Measurements from ENCODE around the gene KAZN. TPM values are rescaled to one million over a fixed set of nuclear protein-coding genes. Genes with fewer than 3 reads are reported as not detected.

Gene KAZN
- total and polyA plus RNA-seq, 11 donors: 0.65 to 6.5 (median 2.3) TPM

DNA sequence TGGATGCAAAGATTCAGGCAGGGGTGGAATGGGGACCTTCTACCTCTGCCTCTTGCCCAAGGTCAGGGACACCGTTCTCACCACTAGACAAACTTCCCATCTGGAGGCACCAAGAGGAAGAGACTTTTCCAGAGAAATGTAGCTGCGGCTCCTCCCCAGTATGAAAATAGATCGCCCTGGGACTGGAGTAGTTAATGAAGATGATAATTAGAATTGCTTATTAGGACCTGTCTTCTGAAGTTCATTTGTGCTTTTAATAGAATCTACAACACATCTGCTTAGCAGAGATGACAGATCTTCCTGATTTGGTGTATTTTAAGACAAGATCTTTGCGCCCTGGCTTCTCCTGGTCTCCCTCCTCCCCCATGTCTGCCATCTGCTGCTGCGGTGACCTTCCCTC is 266.6 kb downstream of the KAZN start:
- DNase-seq (no peak), ATAC-seq (no peak)
- no peaks in the 10 kb centered on the region for H3K9me3 ChIP-seq
- TF ChIP-seq, protein P1, sequence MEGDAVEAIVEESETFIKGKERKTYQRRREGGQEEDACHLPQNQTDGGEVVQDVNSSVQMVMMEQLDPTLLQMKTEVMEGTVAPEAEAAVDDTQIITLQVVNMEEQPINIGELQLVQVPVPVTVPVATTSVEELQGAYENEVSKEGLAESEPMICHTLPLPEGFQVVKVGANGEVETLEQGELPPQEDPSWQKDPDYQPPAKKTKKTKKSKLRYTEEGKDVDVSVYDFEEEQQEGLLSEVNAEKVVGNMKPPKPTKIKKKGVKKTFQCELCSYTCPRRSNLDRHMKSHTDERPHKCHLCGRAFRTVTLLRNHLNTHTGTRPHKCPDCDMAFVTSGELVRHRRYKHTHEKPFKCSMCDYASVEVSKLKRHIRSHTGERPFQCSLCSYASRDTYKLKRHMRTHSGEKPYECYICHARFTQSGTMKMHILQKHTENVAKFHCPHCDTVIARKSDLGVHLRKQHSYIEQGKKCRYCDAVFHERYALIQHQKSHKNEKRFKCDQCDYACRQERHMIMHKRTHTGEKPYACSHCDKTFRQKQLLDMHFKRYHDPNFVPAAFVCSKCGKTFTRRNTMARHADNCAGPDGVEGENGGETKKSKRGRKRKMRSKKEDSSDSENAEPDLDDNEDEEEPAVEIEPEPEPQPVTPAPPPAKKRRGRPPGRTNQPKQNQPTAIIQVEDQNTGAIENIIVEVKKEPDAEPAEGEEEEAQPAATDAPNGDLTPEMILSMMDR (IDR thresholded peaks at IDR 0.05): no peak
- TF ChIP-seq POLR2A (IDR thresholded peaks at IDR 0.05): no peak
- intact Hi-C loops (cut with DNase I): no loop called here
- no peaks in the 10 kb centered on the region for H3K36me3 ChIP-seq
- no peak overlapping the region for H3K4me3 ChIP-seq
- WGBS, 4 donors: 80 to 94% (median 85%) methylated on average over 5 of the region's 5 CpGs
- no peaks in the 10 kb centered on the region for H3K4me1 ChIP-seq
- H3K27me3 ChIP-seq: peaks cover 0 to 39% (median 0%) of the 10 kb centered on the region in 9 donors
- H3K27ac ChIP-seq: no peak overlapping the region

GRCh38 chr1:14866911-14867612 is 268.6 kb downstream of the KAZN start:
- no peaks in the 10 kb centered on the region for H3K4me1 ChIP-seq
- H3K36me3 ChIP-seq: no peaks in the 10 kb centered on the region
- H3K27ac ChIP-seq: no peak overlapping the region
- intact Hi-C loops (cut with DNase I): no loop called here
- no peak overlapping the region for H3K4me3 ChIP-seq
- ATAC-seq (no peak), DNase-seq (no peak)
- TF ChIP-seq, protein P1 (IDR thresholded peaks at IDR 0.05): no peak
- TF ChIP-seq POLR2A (IDR thresholded peaks at IDR 0.05): no peak
- peaks cover 0 to 39% (median 0%) of the 10 kb centered on the region in 9 donors for H3K27me3 ChIP-seq
- H3K9me3 ChIP-seq: no peaks in the 10 kb centered on the region
- WGBS, 4 donors: 67 to 70% (median 69%) methylated on average over 14 of the region's 14 CpGs

DNA sequence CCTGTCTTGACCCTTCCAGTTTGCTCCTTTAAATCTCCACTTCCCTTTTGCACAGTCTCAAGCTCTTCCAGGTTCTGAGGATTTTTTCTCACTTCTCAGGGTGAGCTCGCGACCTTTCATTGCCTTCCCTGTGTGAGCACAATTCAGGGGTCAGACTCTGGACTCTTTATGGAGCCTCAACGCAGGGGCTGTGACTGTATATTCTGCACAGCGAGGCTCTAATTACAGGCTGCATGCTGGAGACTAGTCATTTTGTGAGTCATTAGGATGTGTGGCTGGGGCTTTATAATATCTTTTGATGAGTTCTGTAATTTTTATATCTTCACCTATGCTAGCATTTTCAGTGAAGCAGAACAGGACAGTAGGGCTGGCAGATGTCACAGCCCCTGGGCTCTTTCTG is 270.7 kb downstream of the KAZN start:
- no peak overlapping the region for H3K4me3 ChIP-seq
- intact Hi-C loops (cut with DNase I): no loop called here
- no peaks in the 10 kb centered on the region for H3K9me3 ChIP-seq
- 72 to 83% (median 79%) methylated on average over 4 of the region's 4 CpGs for WGBS, 4 donors
- no peak for TF ChIP-seq POLR2A (IDR thresholded peaks at IDR 0.05)
- TF ChIP-seq, protein P1 (IDR thresholded peaks at IDR 0.05): no peak
- H3K4me1 ChIP-seq: no peaks in the 10 kb centered on the region
- H3K27ac ChIP-seq: no peak overlapping the region
- ATAC-seq: no peak
- no peaks in the 10 kb centered on the region for H3K36me3 ChIP-seq
- no peak for DNase-seq
- H3K27me3 ChIP-seq: peaks cover 0 to 36% (median 0%) of the 10 kb centered on the region in 9 donors

DNA sequence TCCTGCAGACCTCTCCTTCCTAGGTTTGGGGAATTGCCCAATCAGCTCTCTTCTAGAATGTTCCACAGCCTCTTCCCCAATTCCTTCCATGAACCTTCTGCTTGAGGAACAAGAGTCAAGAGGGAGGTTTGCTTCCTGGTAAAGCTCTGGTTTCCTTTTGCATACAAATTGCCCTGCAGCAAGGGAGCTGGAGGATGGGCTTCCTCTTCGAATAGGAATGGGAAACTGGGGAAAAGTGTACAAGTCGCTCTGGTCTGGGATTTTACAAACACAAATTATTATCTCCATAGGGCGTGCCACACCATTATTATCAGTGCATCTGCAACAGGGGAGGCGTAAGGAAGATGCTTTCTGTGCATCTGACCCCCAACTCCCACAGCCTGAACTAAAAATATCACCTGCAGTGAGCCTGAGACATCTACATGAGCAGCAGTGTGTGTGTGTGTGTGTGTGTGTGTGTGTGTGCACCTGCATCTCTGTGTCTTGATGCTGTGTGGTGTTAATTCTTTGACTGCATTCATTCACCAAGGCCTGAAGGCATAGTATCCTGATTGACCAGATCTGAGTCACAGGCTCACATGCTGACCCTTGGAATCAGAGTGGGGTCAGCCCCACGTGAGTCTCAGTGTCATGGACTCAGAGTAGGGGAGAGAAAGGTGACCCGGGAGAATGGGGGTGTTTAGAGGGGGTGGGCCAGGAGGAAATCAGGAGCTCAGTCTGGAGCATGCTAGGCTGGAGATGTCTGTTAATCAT is 272.9 kb downstream of the KAZN start:
- H3K27ac ChIP-seq: no peak overlapping the region
- H3K36me3 ChIP-seq: no peaks in the 10 kb centered on the region
- 55 to 63% (median 60%) methylated on average over 6 of the region's 6 CpGs for WGBS, 4 donors
- H3K4me3 ChIP-seq: no peak overlapping the region
- intact Hi-C loops (cut with DNase I): no loop called here
- H3K27me3 ChIP-seq: peaks cover 0 to 30% (median 0%) of the 10 kb centered on the region in 9 donors
- DNase-seq (no peak), ATAC-seq (no peak)
- H3K9me3 ChIP-seq: no peaks in the 10 kb centered on the region
- TF ChIP-seq POLR2A (IDR thresholded peaks at IDR 0.05): no peak
- TF ChIP-seq, protein P1 (IDR thresholded peaks at IDR 0.05): no peak
- H3K4me1 ChIP-seq: no peaks in the 10 kb centered on the region
